Measurements from ENCODE around the gene ACP7.
"Not testable (repeated sequence)": the region's sequence is repeated elsewhere in the genome, so short reads cannot be mapped to it uniquely, and the experiment has no call there.

ACP7 gene

GRCh38 chr19:39111593-39112199 lies 27.5 kb downstream of the ACP7 start:
- DNase-seq = no peak

- no peak for DNase-seq
Observed at GRCh38 chr19:39112338-39112890, 28.2 kb downstream of the ACP7 start.

- DNase-seq = no peak
Observed at GRCh38 chr19:39113199-39113598, 29.0 kb downstream of the ACP7 start.

GRCh38 chr19:39115105-39115847 lies 31.1 kb downstream of the ACP7 start:
- no peak for DNase-seq

DNA sequence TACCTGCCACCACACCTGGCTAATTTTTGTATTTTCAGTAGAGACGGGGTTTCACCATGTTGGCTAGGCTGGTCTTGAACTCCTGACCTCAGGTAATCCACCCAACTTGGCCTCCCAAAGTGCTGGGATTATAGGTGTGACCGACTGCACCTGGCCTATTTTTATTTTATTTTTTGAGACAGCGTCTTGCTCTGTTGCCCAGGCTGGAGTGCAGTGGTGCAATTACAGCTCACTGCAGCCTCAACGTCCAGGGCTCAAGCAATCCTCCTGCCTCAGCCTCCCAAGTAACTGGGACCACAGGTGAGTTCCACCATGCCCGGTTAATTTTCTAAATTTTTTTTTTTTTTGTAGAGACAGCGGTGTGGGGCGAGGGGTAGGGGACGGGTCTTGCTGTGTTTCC lies 32.9 kb downstream of the ACP7 start:
- DNase-seq = not testable (repeated sequence)

DNA sequence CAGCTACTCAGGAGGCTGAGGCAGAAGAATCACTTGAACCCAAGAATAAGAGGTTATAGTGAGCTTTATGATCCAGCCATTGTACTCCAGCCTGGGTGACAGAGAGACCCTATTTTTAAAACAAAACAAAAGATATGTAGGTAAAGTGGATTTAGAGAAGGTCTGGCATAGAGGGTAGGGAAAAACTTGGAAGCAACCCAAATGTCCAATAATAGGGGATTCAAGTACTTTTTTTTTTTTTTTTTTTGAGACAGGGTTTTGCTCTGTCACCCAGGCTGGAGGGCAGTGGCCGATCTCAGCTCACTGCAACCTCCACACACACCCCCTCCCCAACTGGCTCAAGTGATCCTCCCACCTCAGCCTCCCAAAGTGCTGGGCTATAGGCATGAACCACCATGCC lies 35.7 kb downstream of the ACP7 start:
- no peak for DNase-seq

- DNase-seq = no peak
Observed at GRCh38 chr19:39122934-39123731, 39.0 kb downstream of the ACP7 start.

DNA sequence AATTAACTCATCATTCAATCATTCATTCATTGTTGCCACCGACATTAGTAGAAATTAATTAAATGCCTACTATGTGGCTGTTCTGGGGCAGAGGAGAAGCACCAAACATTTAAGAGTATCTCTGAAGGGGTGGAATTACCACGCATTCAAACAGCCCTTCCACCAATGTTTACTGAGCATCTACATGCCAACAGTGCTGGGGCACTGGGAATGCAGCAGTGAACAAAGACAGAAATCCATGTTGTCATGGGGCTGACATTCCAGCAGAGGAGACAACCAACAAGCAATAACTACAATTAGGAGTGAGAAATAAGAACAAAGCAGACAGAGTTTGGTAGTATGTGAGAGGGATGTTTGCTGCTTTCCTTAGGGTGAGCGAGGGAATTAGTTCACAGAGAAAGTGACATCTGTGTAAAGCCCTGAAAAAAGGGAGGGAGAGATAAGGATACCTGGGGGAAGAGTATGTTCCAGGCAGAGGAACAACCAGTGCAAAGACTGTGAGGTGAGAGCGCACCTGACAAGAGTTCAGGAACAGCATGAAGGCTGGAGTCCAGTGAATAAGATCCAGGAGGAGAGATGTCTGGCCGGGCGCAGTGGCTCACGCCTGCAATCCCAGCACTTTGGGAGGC lies 40.1 kb downstream of the ACP7 start:
- DNase-seq = no peak

DNA sequence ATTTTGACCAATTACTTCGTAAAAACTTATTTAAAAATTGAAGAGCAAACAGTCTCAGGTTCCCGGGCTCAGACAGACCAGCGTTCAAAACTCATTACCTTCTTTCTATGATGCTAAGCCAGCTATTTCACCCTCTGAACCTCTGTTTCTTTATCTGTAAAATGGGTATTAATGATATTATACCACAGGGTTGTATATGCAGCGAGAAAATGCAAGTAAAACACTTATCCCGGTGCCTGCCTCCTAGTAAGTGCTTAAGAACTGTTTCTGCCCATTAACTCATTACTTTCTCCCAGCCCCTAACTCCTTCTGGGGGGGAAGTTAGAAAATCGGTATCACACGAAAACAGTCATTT lies 41.0 kb downstream of the ACP7 start:
- DNase-seq = no peak

GRCh38 chr19:39125554-39126311 lies 41.6 kb downstream of the ACP7 start, which contains the start of gene PAK4:
Gene PAK4 (plus strand): TSS chr19:39125786. CDS start chr19:39169554, 43,768 bp downstream.
- peak; percentile 98 for DNase-seq

DNA sequence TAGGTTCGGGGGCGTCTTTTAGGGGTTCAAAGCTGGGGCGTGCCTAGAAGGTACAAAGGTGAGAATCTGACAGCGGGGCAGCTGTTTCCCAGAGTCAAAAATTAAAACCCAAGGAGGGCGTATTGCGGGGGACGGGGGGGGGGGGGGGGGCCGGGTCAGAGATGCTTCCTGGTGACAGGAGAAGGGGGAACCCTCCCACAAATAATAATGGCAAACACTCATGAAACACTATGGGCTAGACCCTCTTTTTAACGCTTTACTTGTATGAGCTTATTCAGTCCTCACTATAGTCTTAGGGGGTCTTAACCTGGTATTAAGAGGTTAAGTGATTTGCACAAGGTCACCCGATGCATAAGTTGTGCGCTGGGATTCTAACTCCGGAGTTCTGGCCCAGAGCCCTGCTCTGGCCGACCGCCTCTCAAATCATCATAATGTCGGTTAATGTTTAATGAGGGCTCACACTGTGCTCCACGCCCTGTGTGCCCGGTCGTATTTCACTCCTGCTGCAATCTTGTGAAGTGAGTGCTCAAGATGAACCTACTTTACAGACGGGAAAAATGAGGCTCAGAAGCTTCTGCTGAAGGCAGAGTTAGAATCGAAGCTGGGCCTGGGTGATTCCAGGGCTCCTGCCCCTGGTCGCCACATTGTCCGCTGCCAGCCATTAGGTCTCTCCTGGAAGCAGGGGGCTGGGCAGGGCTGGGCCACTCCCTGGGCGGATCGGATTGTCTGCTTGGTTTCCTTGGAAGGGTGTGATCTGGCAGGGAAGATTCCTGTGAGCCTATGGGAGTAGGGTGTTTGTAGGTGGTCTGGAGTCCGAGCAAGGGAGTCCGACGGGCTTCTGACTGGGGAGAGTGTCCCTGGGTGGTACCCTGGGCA lies 42.4 kb downstream of the ACP7 start:
- no peak for DNase-seq

DNA sequence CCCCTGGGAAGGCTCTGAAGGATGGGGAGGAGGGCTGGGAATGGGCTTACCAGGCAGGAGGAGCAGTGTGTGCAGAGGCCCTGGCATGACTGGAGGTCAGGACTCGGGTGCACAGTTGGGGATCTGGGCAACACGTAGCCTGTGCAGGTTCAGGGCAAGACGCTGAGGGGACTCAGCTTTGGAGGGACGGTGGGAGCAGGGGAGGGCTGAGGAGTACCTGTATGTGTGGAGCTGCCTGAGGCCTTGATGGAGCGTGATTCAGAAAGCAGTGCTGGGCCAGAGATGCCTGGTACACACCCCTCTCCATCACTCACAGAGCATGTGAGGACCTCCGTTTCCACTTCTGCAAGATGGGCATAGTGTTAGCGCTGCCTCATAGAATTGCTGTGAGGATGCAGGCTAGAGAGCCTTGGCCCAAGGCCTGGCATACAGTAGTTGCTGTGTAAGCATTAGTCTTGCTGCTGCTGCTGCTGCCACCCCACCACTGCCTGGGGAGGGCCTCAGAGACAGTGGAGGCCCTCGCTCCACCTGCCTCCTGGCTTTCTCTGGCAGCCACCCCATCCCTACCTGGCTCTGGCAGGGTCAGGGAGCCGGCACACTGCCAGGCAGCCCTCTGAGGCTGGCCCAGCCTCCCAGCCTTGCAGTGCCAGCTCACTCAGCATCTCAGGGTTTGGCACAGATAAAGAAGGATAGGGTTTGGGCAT lies 43.8 kb downstream of the ACP7 start:
- no peak for DNase-seq

DNA sequence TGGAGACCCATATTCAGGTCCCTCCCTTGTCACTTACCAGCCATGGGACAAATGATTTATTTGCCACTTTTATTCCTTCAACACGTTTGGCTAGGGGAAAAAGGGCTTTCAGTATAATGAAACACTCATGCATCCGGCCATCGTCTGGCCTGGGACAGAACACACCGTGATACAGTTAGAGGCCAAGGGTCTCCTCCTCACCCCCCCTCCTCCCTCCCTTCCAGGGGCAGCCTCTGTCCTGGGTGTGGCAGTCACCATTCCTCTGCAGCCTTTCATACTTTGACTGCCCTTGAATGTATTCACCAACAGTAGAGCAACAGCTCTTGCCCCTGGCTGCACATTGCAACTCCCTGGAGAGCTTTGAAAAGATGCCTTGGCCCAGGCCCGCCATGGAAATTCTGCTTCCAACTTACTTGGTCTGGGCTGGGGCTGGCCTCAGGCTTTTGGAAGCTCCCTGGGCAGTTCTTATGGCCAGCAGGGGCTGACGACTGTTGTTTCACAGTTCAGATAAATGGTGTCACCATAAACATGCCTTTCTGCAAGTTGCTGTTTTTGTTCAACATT lies 44.4 kb downstream of the ACP7 start:
- no peak for DNase-seq

DNA sequence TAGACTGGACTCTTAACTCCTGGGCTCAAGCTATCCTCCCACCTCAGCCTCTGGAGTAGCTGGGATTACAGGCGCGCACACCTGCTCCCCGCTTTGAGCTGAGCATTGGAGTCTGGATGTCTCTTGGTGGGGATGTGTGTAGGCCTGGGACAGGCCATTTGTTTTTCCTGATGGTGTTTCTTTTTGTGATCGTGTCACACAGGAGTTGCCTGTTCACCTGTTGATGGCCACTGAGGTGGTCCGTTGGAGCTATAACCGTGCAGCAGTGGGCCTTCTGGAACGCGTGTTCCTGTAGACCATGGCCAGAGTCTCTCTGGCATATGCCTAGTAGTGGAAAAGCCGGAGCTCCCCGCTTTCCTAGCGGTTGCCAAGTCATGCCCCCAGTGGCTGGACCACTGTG lies 44.9 kb downstream of the ACP7 start:
- DNase-seq = no peak

DNA sequence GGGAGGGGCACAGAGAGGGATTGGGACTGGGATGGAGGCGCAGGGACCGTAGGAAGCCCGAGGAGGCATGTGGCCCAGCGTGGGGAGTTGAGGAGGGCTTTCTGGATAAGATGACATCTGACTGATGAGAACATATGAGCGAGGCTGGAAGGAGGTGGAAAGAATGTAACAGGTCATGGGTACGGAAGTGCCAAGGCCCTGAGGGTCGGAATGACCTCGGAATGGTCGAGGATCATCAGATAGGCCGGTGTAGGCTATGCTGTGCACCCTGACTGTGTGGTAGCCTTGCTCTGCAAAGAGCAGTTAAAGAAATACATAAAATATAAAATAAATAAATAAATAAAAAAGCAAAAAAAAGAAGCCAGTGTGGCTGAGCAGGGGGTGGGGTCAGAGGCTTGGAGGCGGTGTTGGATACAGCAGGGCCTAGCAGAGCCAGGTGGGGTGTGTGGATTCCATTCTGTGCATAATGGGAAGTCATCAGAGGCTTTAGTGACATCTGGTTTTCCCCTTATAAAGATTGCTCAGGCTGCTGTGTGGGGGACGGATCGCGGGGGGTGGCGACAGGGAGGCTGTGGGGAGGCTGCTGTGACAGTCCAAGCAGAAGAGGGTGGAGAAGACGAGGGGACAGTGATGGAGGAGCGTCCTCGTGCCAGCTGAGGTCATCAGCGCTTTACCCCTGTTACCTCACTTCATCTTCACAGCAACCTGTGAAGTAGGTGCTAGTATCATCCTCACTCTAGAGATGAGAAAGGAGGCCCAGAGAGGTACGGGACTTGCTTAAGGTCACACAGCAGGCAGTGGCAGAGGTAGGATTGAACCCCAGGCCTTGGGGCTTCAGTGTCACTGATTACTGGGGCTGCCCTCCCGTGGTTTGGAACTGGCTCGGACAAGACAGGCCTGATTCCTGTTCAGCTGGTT lies 46.4 kb downstream of the ACP7 start:
- DNase-seq = peak; percentile 63

- peak; percentile 74 for DNase-seq
Observed at GRCh38 chr19:39131255-39131755, 47.1 kb downstream of the ACP7 start.

- DNase-seq = no peak
Observed at GRCh38 chr19:39132344-39132969, 48.3 kb downstream of the ACP7 start.

All from NCI-H2171 (cell line).